Activated CD4-positive, alpha-beta T cell treated with anti-CD3 and anti-CD28 coated beads for 48 hours (primary cell): Measurements from ENCODE around the gene HNRNPCL2.
"Not testable (repeated sequence)": the region's sequence is repeated elsewhere in the genome, so short reads cannot be mapped to it uniquely, and the experiment has no call there.

Experiments used
- DNase-seq: peaks from one replicate; pipeline ENCODE4 v3.0.0-alpha.2; 2020

HNRNPCL2 gene

DNA sequence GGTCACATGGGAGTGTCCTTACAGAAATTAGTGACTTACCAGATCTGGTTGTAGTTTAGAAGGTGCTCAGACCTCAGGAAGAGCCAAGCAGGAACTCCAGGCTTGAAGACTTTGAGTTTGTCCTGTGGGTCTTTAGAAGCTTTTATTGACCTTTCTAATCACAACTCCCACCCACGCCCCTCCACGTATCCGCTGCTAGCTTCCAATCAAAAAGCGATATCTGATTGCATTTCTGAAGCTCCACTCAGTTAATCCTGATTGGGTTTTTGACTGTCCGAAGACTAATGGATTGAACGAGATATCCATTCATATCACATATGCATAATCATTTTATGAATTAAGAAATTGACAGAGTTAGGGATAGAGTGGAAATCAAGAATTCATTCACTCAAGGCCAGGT lies at the start of gene HNRNPCL2:
Gene HNRNPCL2, minus strand, starts transcription at position 101 of the 400 bp plus-strand sequence. CDS start 454 bp downstream, outside the sequence.
- DNase-seq = not testable (repeated sequence)

DNA sequence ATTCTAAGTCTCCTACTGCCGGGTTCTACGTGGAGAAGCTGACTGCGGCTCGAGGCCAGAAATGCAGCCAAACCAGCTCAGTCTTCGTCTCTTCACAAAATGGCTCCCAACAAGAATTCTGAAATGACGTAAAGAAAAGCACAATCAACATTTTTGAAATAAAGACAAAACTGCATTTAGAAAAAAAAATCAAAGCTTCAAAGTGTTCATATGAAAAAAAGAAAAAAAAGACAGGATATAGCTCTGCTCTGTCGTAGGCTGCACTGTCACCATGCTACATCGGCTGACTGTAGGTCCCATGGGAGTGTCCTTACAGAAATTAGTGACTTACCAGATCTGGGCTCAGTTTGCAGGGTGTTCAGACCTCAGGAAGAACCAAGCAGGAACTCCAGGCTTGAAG lies 48.9 kb upstream of the HNRNPCL2 start, which contains the start of gene HNRNPCL4:
Gene HNRNPCL4, minus strand, starts transcription at position 101 of the 400 bp plus-strand sequence. CDS start 164 bp downstream, outside the sequence.
- DNase-seq = not testable (repeated sequence)

DNA sequence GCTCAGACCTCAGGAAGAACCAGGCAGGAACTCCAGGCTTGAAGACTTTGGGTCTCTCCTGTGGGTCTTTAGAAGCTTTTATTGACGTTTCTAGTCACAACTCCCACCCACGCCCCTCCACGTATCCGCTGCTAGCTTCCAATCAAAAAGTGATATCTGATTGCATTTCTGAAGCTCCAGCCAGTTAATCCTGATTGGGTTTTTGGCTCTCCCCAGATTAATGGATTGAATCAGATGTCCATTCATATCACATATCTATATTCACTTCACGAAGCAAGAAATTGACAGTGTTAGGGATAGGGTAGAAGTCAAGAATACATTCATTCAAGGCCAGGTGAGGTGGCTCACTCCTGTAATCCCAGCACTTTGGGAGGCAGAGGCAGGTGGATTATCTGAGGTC lies 39.3 kb upstream of the HNRNPCL2 start, which contains the start of gene PRAMEF26:
Gene PRAMEF26, minus strand, starts transcription at position 101 of the 400 bp plus-strand sequence. CDS start 2,914 bp downstream, outside the sequence.
- DNase-seq = not testable (repeated sequence)

DNA sequence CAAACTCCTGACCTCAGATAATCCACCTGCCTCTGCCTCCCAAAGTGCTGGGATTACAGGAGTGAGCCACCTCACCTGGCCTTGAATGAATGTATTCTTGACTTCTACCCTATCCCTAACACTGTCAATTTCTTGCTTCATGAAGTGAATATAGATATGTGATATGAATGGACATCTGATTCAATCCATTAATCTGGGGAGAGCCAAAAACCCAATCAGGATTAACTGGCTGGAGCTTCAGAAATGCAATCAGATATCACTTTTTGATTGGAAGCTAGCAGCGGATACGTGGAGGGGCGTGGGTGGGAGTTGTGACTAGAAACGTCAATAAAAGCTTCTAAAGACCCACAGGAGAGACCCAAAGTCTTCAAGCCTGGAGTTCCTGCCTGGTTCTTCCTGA lies 46.2 kb downstream of the HNRNPCL2 start, which contains the start of gene PRAMEF25:
Gene PRAMEF25, plus strand, starts transcription at position 301 of the 400 bp plus-strand sequence. CDS start 2,920 bp downstream, outside the sequence.
- not testable (repeated sequence) for DNase-seq
